ENCODE measurements around the gene HIVEP2.

Gene HIVEP2

GRCh38 chr6:142796571-142796970, 148.4 kb downstream of the HIVEP2 start:
- DNase-seq (ENCODE audit: extremely low read depth in 1 of 2, low read depth in 1 of 2): no peak

GRCh38 chr6:142796024-142796423, 149.0 kb downstream of the HIVEP2 start:
- DNase-seq (ENCODE audit: extremely low read depth in 1 of 2, low read depth in 1 of 2): no peak

DNA sequence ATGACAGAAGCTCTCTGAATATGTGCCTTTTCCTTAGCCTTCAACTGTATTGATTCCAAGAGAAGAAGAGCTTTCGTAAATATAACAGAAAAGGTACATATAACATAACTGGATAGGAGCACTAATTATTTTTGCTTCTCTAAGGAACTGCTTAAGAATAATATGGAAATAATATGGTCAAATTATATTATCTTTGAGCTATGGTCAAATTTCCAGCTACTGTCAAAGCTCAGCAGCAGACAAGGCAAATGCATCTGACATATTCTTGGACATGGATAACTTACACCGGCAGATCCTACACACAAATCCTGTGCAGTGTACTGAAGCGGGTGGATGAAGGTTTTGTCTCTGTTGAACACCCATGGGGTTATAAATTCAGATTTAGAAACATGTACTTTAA, 150.6 kb downstream of the HIVEP2 start:
- DNase-seq (ENCODE audit: extremely low read depth in 1 of 2, low read depth in 1 of 2): no peak

DNA sequence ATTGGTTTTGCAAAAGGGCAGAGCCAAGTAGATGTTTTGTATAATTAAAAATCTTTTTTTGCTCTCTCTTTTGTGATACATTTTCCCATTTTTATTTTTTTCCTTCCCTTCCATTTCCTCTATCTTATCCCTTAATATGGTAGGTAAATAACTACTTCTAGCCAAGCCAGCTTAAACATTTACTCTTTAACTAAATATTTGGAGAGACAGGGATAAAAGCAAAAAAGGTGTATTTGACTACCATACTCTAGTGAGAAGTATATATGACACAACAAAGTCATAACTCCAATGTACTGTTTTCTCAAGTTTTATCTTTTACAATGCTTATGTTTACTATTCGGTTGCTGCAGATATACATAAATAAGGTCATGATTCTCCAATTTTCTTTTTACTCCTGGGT, 154.7 kb downstream of the HIVEP2 start:
- no peak for DNase-seq (ENCODE audit: extremely low read depth in 1 of 2, low read depth in 1 of 2)

DNA sequence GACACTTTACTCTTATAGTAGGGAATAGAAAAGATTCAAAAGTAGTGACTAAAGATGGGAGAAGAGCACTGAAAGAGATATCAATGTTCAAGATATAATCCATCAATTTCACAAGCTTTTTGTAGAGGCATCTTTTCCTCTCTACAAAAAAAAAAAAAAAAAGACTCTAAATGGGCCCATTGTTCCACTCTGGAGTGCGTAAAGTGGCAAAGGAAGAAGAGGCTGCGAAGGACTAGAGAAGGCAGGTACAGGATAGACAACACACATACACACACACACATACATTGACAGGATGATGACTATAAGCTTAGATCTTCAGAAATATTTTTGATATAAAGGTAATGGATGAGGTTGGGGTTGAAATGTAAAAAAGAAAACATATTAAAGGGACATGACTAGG, 157.6 kb downstream of the HIVEP2 start:
- DNase-seq (ENCODE audit: extremely low read depth in 1 of 2, low read depth in 1 of 2): no peak

GRCh38 chr6:142786476-142786875, 158.5 kb downstream of the HIVEP2 start:
- DNase-seq (ENCODE audit: extremely low read depth in 1 of 2, low read depth in 1 of 2): no peak

DNA sequence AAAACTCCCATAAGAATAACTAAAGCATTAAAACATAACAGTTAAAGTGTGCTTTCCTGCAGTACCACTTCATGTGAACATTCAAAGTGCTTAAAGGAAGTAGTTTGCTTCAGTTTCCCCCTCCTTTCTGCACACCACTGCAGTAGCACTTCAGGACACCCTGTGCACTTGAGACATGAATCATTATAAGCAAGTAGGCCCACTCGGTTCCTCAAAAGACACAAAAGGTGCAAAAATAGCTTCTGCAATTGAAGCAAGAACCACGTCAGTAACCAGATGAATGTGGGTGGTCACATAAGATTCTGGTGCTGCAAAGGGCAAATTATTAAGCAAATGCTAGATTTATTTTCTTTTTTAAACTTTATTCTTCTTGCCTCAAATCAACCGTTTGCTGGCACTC, 160.6 kb downstream of the HIVEP2 start:
- no peak for DNase-seq (ENCODE audit: extremely low read depth in 1 of 2, low read depth in 1 of 2)

GRCh38 chr6:142783499-142783898, 161.5 kb downstream of the HIVEP2 start:
- no peak for DNase-seq (ENCODE audit: extremely low read depth in 1 of 2, low read depth in 1 of 2)

DNA sequence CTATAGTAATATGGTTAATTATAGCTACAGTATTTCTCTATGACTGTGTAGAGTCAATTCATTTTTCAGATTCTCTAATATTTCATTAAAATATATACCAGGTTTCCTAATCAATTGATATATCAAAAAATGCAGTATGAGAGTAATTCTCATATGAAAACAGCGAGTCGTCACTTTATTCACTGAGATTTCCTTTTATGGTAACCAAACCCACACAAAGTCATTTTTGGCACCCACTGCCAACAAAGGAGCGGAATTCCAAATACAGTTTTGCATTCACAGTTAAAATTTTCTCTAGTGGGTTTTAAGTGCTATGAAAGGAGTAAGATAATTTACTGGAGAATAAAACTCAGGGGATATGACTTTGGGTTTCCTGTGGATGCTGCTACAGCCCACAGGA, 163.8 kb downstream of the HIVEP2 start:
- no peak for DNase-seq (ENCODE audit: extremely low read depth in 1 of 2, low read depth in 1 of 2)

- no peak for DNase-seq (ENCODE audit: extremely low read depth in 1 of 2, low read depth in 1 of 2)
Measured at GRCh38 chr6:142773859-142774648, 170.9 kb downstream of the HIVEP2 start.

DNA sequence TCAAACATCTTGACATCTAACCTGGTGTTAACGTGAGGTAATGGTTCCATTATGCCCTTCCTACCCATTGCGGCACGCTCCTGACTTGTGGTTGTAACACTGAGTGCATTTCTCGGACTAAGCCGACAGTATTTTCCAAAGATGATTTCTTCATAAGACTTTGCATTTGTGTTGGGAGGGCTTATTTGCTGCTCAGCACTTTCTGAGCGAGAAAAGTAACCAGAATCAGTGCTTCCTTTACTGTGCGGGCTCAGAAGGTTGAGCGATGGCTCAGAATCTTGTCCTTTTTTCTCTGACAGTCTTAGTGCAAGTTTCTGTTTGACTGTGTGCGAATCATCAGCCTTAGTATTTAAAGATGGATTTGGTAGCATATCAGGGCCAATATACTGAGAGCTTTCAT, 171.7 kb downstream of the HIVEP2 start:
- no peak for DNase-seq (ENCODE audit: extremely low read depth in 1 of 2, low read depth in 1 of 2)

DNA sequence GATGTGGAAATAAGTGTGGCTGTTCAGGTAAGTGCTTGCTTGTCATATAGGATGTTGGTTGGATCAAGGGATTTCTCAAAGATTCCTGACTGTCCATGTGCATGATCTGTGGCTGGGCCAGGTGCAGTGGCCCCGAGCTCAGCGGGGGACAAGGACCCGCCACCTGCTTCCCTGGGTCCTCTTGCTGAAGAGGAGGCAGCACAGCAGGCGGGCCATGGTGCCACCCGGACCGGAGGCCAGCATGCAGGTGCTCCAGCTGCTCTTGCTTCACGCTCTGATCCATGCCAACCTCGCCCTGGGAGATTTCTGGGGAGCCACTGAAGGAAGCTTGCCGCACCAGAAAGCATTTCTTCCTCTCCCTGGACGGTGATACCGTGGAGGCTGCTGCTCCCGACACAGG, 173.8 kb downstream of the HIVEP2 start:
- DNase-seq (ENCODE audit: extremely low read depth in 1 of 2, low read depth in 1 of 2): no peak

DNA sequence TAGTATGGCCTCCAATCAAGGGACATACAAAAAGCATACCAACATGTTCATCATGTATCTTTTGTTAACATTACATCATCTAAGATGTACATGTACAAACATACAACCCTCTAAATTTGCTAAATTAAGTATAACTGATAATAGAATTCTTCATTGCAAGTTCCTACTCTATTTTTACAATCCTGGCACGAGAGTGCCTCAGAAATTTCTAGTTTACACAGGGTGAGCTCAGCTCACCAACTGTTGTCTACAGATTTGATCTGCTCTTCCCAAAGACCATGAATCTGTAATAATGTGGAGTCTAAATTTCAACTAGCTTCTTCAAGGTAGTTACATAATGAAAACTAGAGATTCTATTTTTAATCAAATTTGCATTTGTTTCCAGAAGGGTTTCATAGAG, 179.7 kb downstream of the HIVEP2 start:
- DNase-seq (ENCODE audit: extremely low read depth in 1 of 2, low read depth in 1 of 2): no peak

GRCh38 chr6:142764311-142764710, 180.7 kb downstream of the HIVEP2 start:
- DNase-seq (ENCODE audit: extremely low read depth in 1 of 2, low read depth in 1 of 2): no peak

DNA sequence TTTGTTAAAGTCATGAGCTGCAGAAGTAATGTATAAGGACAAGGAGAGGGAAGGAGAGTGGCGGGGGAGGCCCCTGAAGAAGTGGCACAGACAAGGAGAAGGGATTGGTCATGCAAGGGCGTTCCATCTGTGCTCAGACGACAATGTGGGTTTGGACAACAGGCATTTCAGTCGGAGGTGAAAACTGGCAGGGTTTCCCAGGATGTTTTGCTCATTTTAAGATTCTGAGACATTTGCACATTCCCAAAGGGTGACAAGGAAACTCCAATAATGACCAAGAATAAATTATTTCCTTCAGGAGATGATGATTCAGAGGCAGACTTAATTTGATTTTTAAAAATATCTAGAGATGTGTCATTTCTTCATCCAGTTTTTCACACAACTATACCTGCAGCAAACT, 181.8 kb downstream of the HIVEP2 start:
- DNase-seq (ENCODE audit: extremely low read depth in 1 of 2, low read depth in 1 of 2): no peak

- DNase-seq (ENCODE audit: extremely low read depth in 1 of 2, low read depth in 1 of 2): no peak
Measured at GRCh38 chr6:142761756-142762155, 183.2 kb downstream of the HIVEP2 start.

DNA sequence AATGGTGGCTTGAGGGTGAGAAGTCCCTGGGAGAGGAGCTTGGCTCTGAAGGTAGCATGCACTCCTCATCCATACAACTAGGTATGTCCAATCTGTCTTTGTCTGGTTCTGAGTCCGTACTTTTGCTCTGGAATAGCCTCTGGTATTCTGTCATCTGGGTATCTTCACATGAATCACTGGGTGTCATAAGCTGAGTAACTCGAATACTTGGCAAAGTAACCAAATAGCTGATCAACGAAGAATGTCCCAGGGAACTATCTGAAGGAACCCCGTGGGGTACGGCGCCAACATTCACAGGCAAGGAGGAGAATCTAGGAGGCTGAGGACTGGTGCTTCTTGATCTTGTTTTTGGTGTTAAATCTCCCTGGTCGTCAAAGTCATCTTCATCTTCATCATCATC, 184.8 kb downstream of the HIVEP2 start:
- no peak for DNase-seq (ENCODE audit: extremely low read depth in 1 of 2, low read depth in 1 of 2)

DNA sequence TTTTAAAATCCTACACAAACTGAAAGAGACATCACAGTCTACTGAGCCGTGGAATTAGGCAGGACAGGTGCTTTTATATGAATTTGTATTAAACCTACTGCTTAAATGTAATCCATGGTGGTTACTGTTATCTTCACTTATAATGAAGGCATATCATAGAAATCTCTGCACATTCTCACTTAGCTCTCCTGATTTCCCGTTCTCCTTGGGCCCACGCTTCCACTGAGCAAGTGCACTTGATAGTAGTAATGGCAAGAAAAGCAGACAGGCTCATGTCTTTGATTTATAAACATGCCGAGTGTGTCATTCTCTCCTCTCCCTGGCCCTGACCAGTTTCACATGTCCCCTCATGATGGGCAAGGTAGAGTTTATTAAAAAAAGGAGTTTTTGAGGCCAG, 186.3 kb downstream of the HIVEP2 start:
- no peak for DNase-seq (ENCODE audit: extremely low read depth in 1 of 2, low read depth in 1 of 2)

DNA sequence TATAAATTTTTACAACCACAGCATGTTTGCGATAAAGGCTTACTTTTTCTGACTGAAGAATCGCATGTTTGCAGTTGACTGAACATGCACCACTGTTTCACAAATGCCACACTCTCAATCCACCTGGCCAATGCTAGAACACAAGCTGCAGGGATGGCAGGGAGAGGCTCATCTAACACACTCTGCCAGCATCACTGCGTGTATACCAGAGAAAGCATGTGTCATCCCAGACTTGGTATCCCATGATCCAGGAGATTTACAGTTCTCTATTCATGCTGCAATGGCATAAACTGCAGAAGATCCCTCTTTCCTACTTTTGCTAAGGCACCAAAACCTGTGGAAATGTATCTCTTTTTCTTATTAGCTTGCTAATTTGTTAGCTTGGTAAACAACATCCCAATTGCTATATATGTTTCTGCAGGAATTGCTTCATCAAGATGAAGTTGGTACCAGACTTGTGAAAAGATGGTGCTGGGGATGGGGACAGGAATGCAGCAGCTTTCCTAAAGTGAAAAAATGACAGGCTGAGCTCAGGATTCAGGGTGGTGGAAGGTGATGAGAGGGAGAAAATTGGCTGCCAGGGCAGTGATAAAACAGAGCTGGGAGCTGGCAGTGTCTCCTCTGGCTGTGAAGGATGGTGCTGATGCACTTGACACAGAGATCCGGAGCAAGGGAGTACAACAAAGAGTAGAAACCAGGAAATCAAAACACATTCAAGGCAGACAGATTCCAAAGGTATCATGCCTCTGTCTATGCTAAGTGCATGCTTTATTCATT, 186.9 kb downstream of the HIVEP2 start:
- no peak for DNase-seq (ENCODE audit: extremely low read depth in 1 of 2, low read depth in 1 of 2)

DNA sequence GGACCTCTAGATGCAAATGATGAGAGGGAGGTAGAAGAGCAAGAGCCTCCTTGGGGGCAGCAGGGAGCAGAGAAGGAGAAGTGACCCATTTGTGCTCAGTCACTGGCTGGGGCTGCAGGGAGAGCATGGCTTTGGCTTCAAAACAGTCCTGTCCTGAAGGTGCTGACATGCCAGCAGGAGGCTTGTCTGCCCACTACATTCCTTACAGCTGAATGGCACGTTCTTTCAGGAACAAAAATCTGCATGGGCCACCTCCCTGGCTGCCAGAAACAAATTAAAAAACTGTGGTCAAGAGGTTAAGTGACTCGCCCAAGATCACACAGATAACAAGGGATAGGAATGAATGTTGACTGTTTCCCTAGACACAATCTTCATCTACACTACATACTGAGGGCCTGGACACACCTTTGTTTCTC, 188.8 kb downstream of the HIVEP2 start:
- no peak for DNase-seq (ENCODE audit: extremely low read depth in 1 of 2, low read depth in 1 of 2)

DNA sequence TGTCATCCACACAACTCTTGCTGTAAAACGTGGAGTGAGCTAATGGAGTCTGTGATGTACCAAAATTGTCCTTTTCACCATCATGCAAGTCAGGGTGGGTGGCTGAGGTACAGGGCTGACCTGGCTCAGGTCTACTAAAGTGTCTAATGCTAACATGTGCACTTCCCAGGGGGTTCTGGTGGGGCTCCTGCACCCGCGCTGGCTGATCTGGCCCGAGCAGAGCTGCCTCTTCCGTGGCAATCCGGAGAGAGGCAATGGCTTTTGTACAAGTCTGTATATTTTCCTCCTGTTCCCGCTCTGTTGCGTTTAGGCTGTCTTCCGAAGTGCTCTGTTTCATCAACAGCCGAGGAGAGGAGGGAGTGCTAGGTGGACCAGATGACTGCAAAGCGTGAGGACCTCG, 191.8 kb downstream of the HIVEP2 start:
- no peak for DNase-seq (ENCODE audit: extremely low read depth in 1 of 2, low read depth in 1 of 2)

- no peak for DNase-seq (ENCODE audit: extremely low read depth in 1 of 2, low read depth in 1 of 2)
Measured at GRCh38 chr6:142752348-142752747, 192.6 kb downstream of the HIVEP2 start.
